HG02981 (cell line): ENCODE data around the gene MAP2K4.

Experiments used
- ATAC-seq: cut with Tn5 transposase; IDR thresholded peaks from one replicate; pipeline ENCODE4 v1.9.1; 2021; ENCODE audit warnings: mild to moderate bottlenecking, moderate library complexity; ENCODE audit not compliant: unreplicated experiment

MAP2K4 gene

DNA sequence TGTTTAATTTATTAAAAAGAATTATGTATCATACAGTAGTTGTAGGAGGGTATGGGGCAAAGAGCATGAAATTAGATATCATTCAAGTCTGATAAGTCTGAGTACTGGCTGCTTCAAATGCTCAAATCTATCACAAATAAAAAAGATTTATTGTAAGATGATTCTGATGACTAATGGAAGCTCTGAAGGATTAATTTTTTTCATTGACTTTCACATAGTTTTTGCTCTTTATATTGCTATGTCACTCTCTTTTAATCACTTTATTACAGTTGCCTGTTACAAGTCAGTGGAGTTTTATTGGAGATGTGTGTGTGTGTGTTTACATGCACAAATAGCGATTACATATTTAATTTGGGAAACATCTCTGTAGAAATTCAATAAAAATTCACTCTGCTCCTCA lies 15.0 kb downstream of the MAP2K4 start:
- no peak for ATAC-seq

GRCh38 chr17:12037970-12038369 lies 17.3 kb downstream of the MAP2K4 start:
- ATAC-seq: no peak

- no peak for ATAC-seq
These were observed 19.8 kb downstream of the MAP2K4 start for GRCh38 chr17:12040478-12040877.

DNA sequence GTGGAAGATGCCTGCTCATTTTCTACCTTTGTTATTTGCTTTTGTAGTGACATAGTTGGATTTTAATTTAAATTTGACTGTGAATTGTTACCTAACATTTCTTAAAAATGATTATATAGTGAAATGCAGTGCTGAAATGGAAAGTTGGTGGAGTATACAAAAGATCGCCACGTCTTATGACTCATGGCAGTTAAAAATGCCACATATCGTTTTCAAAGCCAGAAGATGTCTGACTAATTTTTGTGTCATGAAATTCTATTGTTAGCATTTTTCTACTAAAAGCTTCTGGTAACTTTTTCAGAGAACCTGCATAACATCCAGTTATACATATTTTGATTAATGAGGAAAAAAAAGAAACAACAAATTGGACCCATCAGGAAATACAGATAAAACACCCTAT lies 20.6 kb downstream of the MAP2K4 start:
- no peak for ATAC-seq

GRCh38 chr17:12043702-12044101 lies 23.0 kb downstream of the MAP2K4 start:
- no peak for ATAC-seq

DNA sequence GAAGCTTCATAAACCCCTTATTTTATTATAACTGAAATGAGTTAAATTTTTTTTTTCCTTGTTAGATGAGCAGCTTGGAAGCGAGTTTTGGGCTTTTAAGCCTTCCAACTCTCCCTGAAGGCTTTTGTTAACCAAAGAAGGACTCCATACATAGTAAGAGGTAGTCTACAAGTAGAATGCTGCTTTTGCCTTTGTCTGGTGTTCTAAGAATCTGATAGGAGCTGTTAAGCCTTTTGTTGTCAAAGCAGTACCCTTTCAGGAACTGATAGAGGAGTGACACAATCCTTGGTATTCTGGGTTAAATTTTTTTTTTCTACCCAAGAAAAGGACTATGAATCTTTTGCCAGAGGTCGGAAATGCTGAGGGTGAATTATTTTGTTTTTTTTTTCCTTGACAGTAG lies 26.1 kb downstream of the MAP2K4 start:
- no peak for ATAC-seq

GRCh38 chr17:12047681-12048376 lies 27.2 kb downstream of the MAP2K4 start:
- ATAC-seq: no peak

DNA sequence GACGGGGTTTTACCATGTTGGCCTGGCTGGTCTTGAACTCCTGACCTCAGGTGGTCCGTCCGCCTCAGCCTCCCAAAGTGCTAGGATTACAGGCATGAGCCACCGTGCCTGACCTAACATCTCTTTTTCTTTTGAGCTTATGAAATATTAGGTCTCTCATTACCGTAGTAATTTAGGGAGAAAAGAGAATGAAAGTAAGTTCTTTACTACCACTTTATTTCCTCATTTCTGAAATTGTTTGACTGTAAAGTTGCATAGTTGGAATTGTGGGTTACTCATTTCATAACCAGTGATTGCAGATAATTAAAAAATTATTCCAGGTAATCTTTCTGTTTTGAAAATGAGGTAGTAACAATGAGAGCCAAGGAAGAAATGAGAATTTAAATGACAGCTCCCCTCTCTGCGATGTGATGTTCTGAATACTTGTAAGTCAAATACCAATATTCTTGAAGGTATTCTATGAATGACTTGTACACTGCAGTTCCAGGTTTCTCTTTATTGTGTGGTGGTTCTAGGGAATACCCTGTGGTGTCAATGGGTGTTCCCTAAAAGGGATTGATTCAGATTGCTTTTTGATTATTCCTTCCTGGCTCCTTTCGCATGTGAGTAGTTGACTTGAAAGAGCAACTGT lies 28.3 kb downstream of the MAP2K4 start:
- no peak for ATAC-seq

DNA sequence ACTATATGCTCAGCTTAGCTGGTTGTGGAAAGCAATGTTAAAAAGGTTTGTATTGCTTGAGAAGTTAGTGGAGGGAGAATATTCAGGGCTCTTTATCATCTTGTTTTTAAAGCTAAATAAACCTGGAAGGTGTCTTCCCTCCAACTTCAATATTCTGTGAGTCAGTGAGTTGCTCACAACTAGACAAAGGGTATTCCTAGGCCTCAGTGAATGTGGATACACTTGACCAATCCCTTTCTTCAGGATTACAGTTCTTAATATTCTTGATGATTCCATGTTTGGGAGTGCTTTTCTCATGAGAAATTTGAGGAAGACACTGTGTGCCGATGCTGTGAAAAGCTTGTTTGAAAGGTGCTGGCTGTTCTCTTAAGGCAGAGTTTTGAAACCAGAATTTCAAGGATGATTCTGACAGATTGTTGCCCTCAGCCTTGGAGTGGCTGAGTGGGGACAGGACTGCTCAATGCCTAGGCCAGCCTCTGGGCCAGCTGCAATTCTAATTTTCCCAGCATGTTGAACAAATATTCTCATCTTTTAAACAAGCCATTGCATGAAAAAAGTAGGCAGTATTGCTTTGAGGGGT lies 30.1 kb downstream of the MAP2K4 start:
- ATAC-seq: no peak

DNA sequence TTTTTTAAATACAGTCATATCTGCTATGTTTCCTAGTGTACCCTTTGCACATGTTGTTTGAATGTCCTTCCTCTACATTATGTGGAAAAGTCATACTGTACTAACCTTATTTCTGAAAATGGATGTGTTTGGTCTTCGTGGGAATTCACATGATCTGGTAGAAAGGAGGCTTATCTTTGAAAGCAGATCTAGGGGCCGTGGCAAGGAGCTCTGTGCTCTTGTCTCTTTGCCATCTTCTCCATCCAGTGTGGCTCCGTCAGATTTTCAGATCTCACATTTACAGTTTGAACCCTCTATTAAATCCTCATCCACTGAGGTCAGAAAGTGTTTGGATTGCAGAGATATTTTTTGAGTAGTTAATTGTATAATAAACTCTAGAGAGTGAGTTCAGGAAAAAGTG lies 32.9 kb downstream of the MAP2K4 start:
- no peak for ATAC-seq

GRCh38 chr17:12055889-12056288 lies 35.2 kb downstream of the MAP2K4 start:
- no peak for ATAC-seq

DNA sequence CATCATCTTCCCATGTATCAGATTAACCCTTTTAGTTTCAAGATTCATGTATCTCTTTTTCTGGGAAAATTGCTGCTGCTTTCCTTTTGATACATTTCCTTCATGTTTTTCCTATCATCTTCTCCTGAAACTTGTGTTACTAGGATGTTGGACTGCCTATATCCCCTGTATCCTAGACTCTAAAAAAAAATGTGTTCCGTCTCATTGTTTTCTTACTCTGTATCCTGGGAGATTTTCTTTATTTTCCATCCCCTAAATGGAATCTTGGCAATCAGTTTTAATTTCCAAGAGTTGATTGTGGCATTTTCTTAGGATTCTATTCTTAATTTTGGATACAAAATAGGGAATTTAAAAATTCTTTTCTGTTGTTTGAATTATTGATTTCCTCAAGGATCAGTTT lies 36.8 kb downstream of the MAP2K4 start:
- ATAC-seq: no peak

DNA sequence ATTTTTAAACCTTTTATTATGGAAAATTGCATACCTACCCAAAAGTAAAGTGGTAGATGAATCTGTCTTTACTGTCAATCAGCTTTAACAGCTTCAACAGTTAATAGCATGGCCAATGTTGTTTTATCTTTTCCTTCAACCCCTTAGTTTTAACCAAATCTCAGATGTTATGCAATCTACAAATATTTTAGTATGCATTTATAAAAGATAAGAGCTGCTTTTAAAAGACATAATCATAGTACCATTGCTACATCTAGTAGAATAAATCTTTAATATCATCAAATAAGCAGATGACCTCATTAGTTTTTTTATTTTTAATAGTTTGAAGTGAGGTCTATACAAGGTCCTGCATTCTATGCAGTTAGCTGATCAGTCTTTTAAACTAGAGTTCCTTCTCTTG lies 37.9 kb downstream of the MAP2K4 start:
- no peak for ATAC-seq

- ATAC-seq: no peak
These were observed 41.6 kb downstream of the MAP2K4 start for GRCh38 chr17:12062249-12062648.

DNA sequence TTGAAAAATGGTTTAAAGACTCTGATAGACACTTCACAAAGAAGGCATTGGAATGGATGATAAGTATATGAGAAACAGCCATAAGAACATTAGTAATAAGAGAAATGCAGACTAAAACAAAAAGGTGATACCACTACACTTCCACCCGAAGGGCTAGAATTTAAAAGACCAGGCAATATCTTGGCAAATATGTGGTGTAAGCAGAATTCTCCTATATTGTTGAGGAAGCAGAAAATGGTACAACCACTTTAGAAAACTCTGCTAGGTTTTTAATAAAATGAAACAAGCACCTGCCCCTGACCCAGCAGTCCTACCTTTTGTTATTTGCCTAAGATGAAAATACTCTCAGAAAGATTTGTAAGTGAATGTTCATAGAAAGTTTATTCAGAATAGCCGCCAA lies 43.7 kb downstream of the MAP2K4 start:
- ATAC-seq: no peak

DNA sequence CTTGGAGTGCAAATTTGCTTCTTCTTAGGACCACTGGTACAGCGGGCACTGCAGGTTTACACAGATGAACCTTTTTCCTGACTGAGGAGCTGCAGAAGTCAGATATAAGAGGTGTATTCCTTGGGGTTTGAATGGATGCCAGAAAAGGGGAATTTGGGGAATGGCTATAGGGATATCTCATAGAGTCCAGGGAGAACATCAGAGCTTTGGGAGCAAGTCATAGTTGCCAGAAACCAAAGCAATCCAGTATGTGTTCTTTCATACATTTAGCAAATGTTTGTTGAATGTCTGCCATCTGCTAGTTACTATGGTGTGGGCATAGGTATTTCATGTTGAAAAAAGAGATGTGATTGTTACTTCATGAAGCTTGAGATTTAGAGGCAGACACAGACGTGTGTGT lies 46.8 kb downstream of the MAP2K4 start:
- ATAC-seq: no peak

DNA sequence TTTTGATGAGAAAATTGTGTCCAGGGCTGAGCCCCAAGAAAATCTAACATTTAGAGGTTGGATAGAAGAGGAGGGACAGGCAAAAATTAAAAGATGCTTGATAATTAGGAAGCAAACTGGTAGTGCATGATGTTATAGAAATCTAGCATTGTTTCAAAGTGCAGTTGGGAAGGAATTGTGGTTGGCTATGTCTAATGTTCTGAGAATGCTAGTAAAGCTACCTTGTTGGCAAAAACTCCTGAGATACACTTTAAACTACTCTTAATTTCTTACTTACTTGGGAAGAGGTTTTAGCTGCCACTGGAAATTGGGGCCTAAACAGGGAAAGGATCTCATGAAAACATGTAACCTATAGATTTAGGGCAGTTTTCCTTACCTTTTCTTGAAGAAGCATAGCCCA lies 48.3 kb downstream of the MAP2K4 start:
- no peak for ATAC-seq

GRCh38 chr17:12070561-12070960 lies 49.9 kb downstream of the MAP2K4 start:
- no peak for ATAC-seq

- no peak for ATAC-seq
These were observed 53.7 kb downstream of the MAP2K4 start for GRCh38 chr17:12074346-12074745.

GRCh38 chr17:12077773-12078172 lies 57.1 kb downstream of the MAP2K4 start:
- no peak for ATAC-seq

DNA sequence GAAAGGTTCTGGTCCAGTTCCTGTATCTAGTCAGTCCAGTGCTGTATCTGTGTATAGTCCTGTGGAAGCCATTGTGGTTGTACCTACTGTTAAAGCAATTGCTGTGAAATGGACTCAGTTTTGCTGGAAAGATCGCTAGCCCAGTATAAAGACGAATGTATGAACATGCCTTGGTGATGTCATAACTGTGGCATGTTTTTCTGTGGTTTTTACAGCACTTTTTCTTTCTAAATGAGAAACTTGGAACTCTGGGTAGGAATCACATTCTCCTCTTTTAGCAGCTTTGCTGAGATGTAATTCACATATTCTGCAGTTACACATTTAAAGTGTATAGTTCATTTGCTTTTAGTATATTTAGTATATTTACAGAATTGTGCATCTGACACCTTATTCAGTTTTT lies 58.1 kb downstream of the MAP2K4 start:
- no peak for ATAC-seq

- ATAC-seq: no peak
These were observed 61.0 kb downstream of the MAP2K4 start for GRCh38 chr17:12081720-12082119.
